GM12892 (cell line): Measurements from ENCODE around the gene RCL1.

Source experiments
- POLR2A ChIP-seq: IDR thresholded peaks from 2 replicates; pipeline ENCODE4 v1.6.1; 2011; ENCODE audit warnings: low read depth, low read length, control low read depth
- POLR2AphosphoS5 ChIP-seq: IDR thresholded peaks from 2 replicates; pipeline ENCODE4 v1.6.1; 2011; ENCODE audit warnings: low read depth, low read length, control low read depth
- TAF1 ChIP-seq: IDR thresholded peaks from 2 replicates; pipeline ENCODE4 v1.6.1; 2011; ENCODE audit warnings: low read depth, mild to moderate bottlenecking, control low read depth, low read length, borderline replicate concordance

DNA sequence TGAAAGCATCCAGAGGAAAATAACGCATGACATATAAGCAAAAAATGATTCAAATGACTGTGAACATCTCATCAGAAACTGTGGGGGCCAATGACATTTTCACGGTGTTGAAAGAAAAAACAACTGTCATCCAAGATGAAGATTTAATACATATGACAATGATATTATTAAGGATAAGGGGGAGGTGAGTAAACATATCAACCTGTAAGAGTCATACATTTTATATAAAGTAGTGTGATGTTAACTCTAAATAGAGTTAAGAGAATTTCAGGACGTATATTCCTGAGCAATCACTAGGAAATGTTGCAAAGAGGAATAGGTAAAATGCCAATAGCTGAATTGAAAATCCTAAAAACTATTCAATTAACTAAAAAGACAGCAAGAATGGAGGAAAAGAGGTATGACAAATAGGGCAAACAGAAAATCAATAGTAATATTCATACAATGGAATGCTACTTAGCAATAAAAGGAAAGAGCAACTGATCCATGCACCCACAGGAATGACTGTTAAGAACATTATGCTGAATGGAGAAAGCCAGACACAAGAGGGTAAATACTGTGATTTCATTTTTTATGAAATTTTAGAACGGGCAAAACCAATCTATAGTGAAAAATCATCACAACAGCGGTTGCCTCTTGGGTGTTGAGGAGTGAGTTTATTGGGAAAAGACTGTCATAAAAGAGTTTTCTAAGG lies 99.9 kb downstream of the RCL1 start:
- no peak for TF ChIP-seq POLR2A
- TF ChIP-seq POLR2AphosphoS5 = no peak
- TF ChIP-seq TAF1 = no peak
